GM23248 (cell line): Measurements from ENCODE around the gene PHACTR4.
"Not testable (repeated sequence)": the region's sequence is repeated elsewhere in the genome, so short reads cannot be mapped to it uniquely, and the experiment has no call there.

Experiments used
- EZH2 ChIP-seq: fragments of 200-600 bp; sonication (generic); IDR thresholded peaks from 2 replicates; pipeline ENCODE4 v1.6.1; 2018; ENCODE audit warnings: antibody characterized with exemption, mild to moderate bottlenecking; ENCODE audit not compliant: insufficient read depth, poor library complexity, severe bottlenecking
- EZH2phosphoT487 ChIP-seq: fragments of 200-600 bp; sonication (generic); IDR thresholded peaks from 2 replicates; pipeline ENCODE4 v1.6.1; 2018; ENCODE audit warnings: antibody characterized with exemption, moderate library complexity, mild to moderate bottlenecking, low read depth; ENCODE audit not compliant: insufficient read depth

GRCh38 chr1:28479497-28479896, 110.0 kb downstream of the PHACTR4 start:
- not testable (repeated sequence) for TF ChIP-seq EZH2, EZH2phosphoT487
